ENCODE results near the gene STXBP6.

GRCh38 chr14:24863968-24864684 lies 185.8 kb downstream of the STXBP6 start:
- TF ChIP-seq EZH2 (IDR thresholded peaks at IDR 0.05) (no peak), POLR2AphosphoS5 (IDR thresholded peaks at IDR 0.05; ENCODE audit: borderline replicate concordance, low read depth, low read length) (no peak)
